GM21786 (cell line): Measurements from ENCODE around the gene SUSD2.
"Not testable (repeated sequence)": the region's sequence is repeated elsewhere in the genome, so short reads cannot be mapped to it uniquely, and the experiment has no call there.

Experiments used
- ATAC-seq: cut with Tn5 transposase; IDR thresholded peaks from one replicate; pipeline ENCODE4 v1.9.1; 2021; ENCODE audit not compliant: unreplicated experiment

Gene SUSD2

DNA sequence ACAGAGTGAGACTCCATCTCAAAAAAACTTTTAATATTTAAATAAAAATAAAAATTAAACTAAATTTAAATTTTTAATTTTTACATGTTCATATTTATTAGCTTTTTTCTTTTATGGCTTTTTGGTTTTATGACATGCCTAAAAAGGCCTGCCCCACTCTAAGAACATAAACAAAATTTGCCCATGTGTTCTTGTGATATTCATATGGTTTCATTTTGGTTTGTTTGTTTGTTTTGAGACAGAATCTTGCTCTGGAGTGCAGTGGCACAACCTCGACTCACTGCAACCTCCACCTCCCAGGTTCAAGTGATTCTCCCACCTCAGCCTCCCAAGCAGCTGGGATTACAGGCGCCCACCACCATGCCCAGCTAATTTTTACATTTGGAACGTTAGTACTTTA lies 27.7 kb downstream of the SUSD2 start:
- ATAC-seq = no peak

- no peak for ATAC-seq
Observed at GRCh38 chr22:24209687-24210086, 28.4 kb downstream of the SUSD2 start.

DNA sequence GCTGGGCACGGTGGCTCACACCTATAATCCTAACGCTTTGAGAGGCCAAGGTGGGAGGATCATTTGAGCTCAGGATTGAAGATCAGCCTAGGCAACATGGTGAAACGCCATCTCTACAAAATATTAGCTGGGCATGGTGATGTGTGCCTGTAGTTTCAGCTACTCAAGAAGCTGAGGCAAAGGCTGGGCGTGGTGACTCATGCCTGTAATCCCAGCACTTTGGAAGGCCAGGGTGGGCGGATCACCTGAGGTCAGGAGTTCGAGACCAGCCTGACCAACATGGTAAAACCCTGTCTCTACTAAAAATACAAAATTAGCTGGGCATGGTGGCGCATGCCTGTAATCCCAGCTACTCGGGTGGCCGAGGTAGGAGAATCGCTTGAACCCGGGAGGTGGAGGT lies 29.1 kb downstream of the SUSD2 start:
- ATAC-seq = not testable (repeated sequence)

DNA sequence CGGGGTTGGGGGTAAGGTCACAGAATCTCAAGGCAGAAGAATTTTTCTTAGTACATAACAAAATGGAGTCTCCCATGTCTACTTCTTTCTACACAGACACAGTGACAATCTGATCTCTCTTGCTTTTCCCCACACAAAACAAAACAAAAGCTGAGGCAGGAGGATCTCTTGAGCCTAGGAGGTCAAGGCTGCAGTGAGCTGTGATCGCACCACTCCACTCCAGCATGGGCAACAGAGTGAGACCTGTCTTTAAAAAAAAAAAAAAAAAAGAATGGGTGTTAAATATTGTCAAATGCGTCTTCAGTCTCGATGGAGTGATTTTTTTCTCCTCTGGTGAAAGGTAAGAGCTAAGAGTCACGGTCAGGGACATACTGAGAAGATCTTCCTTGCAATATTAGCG lies 30.4 kb downstream of the SUSD2 start:
- ATAC-seq = not testable (repeated sequence)

DNA sequence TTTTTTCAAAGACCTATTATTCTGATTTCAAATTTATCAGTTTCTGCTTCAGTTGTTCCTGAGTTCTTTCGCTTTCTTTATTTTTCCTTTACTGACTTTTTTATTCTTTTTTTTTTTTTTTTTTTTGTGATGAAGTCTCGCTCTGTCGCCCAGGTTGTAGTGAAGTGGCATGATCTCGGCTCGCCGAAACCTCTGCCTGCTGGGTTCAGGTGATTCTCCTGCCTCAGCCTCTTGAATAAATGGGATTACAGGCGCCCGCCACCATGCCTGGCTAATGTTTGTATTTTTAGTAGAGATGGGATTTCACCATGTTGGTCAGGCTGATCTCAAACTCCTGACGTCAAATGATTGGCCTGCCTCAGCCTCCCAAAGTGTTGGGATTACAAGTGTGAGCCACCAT lies 31.8 kb downstream of the SUSD2 start:
- ATAC-seq = not testable (repeated sequence)

DNA sequence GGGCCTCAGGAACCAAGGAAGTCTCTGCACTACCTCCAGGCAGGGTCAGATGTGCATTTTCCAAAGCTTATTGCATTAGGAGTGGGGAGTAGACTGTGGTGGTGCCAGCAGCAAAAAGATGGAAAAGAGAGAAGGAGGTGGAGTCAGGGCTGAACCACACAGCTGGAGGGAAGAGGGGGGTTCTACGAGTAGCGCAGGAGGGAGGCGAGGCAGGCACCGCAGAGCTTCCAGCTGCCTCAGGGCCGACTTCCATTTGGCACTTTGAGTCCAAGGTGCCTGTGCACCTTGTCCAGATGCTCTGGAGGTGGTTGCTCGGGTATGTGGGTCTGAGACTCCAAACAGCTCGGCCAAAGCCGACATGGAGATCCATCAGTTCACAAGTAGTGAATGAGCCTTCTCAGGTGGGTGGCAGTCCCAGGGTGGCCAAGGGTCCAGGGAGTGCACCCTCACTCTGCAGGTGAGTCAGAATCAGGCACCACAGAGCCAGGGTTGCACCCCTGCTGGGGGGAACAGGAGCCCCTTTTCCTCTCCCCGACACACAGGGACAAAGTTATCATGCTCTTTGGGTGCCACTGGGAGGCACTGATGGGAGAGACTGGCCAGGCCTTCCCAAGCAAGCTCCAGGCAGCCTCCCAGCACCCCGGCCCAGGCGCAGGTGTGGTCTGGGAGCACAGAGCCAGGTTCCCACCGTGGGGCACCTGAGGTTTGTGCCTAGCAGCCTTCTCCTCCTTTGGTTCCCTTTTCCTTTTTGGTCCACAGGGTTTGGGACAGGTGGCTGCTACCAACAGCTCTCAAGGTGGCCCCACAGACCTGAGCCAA lies 33.4 kb downstream of the SUSD2 start:
- ATAC-seq = no peak

DNA sequence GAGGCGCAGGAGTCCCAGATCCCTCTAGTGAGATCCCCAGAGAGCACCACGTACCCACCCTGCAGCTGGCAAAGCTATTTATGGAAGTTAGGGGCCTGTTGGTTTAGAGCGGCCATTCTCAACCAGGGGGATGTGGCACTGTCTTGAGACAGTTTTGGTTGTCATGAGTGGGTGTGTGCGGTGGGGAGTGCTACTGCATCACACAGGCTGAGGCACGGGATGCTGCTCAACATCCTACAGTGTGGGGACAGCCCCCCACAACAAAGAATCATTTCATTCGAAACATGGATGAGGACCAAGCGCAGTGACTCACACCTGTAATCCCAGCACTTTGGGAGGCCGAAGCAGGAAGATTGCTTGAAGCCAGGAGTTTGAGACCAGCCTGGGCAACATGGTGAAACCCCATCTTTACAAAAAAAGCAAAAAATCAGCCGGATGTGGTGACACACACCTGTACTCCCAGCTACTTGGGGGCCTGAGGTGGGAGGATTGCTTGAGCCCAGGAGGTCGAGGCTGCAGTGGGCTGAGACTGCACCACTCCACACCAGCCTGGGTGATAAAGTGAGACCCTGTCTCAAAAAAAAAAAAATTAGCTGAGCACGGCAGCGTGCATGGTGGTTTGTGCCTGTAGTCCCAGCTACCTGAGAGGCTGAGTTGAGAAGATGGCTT lies 35.4 kb downstream of the SUSD2 start:
- no peak for ATAC-seq

GRCh38 chr22:24217384-24217783 lies 36.1 kb downstream of the SUSD2 start:
- no peak for ATAC-seq

DNA sequence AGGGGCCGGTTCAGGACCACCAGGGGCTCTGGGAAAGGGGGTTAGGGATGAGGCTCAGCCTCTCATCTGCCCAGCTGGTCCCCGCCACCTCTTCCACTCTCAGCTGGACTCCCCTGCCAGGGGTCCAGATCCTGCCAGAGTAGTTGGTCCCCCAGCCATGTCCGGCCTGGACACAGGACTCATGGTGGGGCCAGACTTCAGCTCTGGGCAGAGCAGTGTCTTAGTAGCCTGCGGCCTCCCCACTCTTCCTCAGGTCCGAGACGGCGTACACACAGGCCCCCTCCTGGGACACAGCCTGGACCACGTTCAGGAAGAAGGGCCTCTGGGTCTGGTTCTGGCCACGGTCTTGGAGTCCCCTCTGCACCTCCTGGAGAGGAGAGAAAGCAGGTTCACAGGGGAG lies 38.5 kb downstream of the SUSD2 start:
- no peak for ATAC-seq

GRCh38 chr22:24224468-24224867 lies 43.2 kb downstream of the SUSD2 start:
- ATAC-seq = no peak

DNA sequence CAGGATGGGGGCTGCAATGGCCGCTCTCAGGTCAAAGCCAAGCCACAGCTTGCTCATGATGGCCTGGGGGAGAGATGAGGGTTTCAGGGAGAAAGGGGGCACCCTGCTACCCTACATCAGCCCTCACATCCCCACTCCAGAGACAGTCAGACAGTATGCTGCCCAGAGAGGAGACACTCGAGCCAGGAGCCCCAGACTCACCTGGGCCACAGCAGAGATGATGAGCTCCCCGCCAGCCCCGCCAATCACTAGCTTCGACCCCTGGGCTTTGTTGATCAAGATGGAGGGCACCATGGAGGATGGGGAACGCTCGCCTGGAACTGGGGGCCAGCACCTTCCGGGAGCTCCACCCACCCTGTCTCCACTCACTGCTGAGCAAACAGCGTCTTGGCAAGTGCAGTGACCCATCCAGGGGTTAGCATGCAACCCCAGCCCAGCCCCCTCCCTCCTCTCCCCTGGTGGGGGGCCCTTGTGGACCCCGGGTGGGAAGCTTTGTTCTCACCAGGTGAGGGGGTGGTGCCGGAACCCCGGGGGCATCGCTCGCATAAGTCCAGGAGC lies 43.8 kb downstream of the SUSD2 start:
- ATAC-seq = no peak

GRCh38 chr22:24225951-24226350 lies 44.7 kb downstream of the SUSD2 start:
- no peak for ATAC-seq

DNA sequence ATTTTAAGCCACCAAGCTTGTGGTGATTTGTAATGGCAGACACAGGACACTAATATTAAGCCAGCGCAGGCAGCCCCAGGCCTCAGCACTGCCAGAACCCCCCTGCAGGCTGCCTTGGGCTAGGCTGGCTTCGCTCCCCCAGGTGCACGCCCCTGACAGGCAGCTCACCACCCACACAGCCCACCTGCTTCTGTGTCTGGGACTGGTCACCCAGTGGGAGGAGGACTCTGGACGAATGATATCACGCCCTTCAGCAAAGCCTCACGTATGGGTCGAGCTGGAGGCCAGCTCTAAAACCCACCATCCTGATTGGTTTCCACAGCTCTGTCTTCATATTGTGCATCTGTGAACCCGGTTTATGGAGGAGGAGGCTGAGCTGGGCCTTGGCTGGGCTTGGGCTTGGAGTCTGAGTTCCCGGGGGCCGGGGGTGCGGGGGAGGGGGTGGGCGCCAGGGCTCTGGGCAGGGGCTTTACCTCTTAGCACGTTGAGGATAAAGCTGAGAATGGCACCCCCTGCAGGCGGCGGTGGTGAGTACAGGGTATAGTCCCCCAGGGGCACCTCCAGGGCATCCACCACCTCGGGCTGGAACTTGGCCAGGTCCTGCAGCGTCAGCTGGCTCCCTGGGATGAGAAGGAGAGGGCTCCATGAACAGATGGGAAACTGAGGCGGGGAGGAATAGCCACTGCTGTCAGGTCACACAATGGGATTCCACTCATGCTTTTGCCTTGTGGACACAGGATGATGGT lies 49.8 kb downstream of the SUSD2 start:
- ATAC-seq = no peak

- ATAC-seq = no peak
Observed at GRCh38 chr22:24231706-24232105, 50.4 kb downstream of the SUSD2 start.

DNA sequence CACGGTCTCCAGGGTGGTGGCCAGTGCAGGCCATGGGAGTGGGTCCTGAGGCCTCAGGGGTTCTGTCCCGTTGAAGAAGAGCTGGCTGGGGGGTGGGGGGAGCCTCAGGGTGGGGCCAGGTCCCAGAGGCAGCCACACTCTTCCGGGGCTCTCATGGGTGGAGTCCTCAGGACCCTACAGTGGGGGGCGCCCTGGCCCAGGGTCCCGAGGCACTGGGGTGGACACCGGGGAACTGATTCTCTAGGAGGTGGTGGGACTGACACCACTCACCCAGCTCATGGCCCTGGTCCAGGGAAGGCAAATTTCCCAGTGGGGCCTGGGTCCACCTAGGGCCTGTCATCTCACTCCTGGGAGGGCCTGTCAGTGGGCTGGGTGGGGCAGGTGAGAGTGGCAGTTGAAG lies 50.8 kb downstream of the SUSD2 start:
- ATAC-seq = no peak

DNA sequence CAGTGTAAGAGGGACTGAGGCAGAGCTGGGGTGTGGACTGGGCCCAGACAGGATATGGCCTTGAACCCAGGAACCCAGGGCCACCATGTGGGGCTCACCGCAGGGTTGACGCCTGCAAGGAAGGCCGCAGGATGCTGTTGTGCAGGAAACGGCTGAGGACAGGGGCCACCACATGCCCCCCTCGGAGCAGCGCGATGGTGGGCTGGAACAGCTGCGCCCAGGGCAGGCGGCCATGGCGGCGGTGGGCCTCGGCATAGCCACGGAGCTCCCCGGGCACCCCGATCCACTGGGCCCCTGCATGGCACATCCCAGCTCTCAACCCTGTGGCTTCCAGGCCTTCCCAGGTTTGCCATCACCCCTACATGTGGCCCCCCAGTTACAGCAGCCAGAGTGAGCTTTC lies 51.4 kb downstream of the SUSD2 start:
- no peak for ATAC-seq

GRCh38 chr22:24233235-24233634 lies 51.9 kb downstream of the SUSD2 start:
- no peak for ATAC-seq

DNA sequence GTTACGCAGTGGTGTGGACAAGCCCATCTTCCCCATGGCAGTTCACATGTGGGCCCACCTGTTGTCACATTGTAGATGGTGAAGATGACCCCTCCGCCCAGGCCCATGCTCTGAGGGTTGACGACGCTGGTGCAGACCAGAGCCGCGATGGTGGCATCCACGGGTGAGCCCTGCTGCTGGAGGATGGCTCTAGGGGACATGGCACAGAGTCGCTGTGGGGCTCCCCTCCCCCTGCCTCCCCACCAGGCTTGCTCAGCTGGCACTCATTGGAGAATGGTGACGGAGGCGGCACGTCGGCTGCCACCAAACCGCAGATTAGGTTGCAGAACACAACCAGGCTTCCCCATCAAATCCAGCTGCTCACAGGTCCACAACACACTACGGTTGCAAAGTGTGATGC lies 52.5 kb downstream of the SUSD2 start:
- no peak for ATAC-seq

DNA sequence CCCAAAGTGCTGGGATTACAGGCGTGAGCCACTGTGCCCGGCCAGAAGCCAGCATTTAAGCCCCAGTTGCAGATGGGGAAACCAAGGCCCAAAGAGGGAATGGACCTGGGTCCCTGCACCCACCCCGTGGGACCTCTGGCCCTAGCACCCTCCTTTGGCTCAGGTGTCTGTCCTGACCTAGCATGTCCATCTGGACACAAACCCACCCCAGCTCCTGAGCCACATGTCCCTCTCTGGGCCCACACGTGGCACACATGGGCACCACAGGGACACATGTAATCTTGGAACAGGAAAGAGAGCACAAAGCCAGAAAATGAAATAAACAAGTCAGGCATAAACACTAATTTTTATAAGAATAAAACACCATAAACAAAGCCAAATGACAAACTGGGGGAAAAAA lies 54.0 kb downstream of the SUSD2 start:
- ATAC-seq = no peak

DNA sequence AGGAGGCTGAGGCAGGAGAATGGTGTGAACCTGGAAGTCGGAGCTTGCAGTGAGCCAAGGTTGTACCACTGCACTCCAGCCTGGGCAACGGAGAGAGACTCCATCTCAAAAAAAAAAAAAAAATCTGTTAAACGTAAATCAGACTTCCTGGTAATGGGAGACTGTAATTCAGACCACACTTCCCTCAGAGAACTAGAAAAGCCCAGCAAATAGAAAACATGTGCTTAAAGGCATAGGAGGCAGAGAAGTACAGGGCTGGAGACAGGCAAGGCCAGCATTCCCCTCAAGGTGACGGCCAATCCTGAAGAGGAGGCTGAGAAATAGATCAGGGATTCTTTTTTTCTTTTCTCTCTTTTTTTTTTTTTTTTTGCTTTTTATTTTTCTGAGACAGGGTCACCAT lies 55.4 kb downstream of the SUSD2 start:
- no peak for ATAC-seq

- ATAC-seq = not testable (repeated sequence)
Observed at GRCh38 chr22:24238101-24238694, 56.9 kb downstream of the SUSD2 start.
